C4-2B (cell line): ENCODE results near the gene RNF150.

Source experiments
- CTCF ChIP-seq: fragments of 450-650 bp; conservative IDR thresholded peaks from 2 replicates; pipeline ENCODE4 v1.5.1; 2017; ENCODE audit warnings: mild to moderate bottlenecking
- ZFX ChIP-seq: fragments of 450-650 bp; IDR thresholded peaks from 2 replicates; pipeline ENCODE4 v1.6.1; 2017

GRCh38 chr4:140955641-140956040, 177.6 kb downstream of the RNF150 start:
- TF ChIP-seq CTCF (no peak), ZFX (no peak)
